CD4-positive, alpha-beta T cell treated with Interleukin-4 for 4 hours (primary cell): ENCODE data around the gene TCIRG1.

Experiments
- DNase-seq: peaks from one replicate; pipeline ENCODE4 v3.0.0-alpha.2; 2020

Gene TCIRG1

DNA sequence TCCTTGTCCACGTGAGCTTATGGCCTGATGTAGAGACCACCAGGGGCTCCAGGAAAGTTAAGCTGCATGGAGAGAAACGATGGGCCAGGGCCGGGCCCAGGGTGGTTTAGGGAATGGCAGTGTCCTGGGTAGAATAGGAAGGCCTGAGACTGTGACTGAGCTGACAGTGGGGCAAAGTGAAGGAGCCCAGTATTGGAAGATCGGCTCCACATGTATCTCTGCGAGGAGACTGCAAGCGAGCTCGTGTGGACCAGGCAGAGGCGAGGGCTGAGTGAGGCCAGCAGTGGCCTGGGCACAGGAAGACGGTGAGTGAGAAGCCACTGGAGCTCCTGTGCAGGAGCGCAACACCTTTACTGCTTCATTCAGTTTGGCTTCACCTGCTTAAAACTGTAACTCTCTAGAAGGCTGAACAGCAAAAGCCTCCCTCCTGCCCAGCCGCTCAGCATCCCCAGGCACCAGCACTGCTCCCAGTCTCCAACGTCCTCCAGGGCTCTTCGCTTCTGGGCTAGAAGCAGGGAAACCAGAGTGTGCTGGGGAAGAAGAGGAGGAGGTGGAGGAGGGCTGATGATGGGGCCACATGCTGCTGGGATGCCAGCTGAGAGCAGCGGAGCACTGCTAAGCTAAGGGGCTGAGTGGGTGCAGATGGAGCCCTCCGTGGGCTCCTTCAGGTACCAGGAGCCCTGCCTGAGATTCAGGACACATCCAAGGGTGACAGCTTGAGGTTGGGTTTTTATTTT is 13.5 kb downstream of the TCIRG1 start:
- no peak for DNase-seq

DNA sequence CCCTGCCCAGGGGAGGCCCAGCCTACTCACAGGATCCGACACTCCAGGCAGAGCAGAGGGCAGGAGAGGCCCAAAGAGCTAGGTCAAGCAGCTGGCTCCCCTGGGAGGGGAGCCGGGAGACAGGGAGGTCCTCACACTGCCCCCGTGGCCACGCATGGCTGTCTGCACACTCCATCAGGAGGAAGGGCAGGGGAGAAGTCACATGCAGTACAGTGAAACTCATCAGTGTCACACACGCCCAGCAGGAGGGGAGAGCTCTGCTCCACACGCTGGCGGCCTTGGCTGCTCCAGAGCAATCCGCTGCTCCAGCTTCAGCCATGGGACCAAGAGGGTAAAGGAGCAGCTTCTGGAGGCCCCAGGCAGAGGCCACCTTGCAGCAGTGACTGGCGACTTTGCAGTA is 14.3 kb downstream of the TCIRG1 start:
- DNase-seq, result no peak

GRCh38 chr11:68053981-68054812 is 15.4 kb downstream of the TCIRG1 start:
- no peak for DNase-seq

- no peak for DNase-seq
Observed at GRCh38 chr11:68056317-68057285, 17.8 kb downstream of the TCIRG1 start.

GRCh38 chr11:68057807-68058206 is 19.0 kb downstream of the TCIRG1 start:
- DNase-seq, result no peak

DNA sequence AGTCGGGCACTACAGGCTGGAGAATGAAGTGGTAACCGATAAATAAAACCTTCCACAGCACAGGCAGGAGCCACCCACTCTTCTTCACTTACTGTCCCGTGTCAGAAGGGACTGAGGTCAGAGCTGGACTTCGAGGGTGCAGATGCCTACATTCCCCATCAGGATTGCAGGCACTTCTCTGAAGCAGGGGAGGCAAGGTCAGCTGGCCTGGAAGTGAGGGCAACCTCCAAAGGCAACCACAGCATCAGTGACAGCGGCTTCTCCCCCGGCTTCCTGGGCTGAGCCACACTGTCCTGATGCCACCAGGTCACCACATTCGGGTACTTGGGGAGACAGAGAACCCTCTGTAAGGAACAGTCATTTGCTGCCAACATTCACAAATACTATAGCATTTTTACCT is 22.7 kb downstream of the TCIRG1 start:
- no peak for DNase-seq

DNA sequence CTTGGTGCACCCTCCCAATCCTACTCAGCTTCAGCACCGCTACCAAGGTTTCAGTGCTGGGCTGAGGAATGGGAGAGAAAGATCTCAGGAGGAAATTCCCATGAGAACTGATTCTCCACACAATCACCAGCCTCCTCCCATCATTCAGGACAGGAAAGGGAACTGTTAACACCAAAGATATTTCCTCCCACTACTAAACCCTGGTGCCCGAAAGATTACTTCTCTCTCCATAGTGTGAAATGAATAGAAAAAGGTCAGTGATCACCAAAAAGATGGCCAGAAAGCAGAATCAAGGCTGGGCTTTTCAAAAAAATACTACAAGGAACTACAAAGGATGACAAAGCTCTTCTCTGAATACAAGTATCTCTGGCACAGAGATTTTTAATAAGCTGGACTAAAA is 26.1 kb downstream of the TCIRG1 start:
- DNase-seq, result no peak

GRCh38 chr11:68065841-68066240 is 27.0 kb downstream of the TCIRG1 start:
- no peak for DNase-seq

GRCh38 chr11:68066742-68067141 is 27.9 kb downstream of the TCIRG1 start:
- DNase-seq, result no peak

DNA sequence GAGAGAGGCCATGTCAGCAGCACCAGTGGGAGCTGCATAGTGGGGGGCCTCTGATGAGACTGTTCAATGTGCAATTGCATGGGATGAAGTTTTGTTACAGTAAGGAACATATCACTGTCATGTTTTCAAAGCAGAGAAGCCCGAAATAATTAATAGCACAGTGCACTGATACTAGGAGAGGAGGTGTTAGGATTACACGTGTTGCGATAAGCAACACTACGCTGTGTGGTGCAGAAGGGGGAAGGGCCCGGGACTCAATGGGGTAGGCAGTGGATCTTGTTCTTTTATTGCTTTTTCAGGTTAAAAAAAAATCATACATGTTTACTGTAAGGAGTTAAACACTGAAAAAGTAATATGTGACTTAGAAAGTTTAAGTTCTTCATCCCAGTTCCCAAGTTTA is 29.2 kb downstream of the TCIRG1 start:
- no peak for DNase-seq

DNA sequence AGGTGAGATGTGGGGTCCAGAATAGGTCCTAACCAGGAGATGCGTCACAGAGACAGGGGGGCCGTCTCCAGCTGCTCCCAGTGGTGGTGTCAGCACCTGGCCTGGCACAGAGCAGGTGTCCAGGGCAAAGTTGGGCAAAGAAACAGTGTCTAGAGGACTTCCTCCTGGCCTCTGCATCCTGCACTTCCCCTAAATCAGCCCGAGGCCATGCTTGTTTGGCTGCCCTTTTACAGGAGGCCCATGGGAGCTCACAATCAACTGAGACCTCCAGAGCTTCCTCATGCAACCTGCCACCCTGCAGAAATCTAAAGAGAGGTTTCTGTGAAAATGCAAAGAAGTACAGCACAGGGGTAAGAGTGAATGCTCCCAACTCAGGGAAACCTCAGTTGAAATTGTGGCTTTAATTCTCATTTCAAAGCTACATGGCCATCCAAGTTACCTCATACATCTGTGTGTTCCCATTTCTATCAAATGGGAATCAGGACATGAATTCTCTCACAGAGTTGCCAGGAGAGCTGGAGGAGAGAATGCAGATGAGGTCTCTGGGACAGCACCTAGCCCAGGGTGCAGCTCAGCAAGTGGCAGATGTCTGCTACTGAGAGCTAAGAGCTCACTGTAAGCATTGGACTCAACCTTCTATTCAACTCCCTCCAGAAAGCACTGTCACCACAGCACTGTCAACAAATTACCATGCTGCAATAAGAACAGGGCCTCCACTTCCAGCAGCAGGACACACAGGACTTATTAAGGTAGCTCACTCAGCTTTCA is 32.6 kb downstream of the TCIRG1 start:
- DNase-seq, result no peak

DNA sequence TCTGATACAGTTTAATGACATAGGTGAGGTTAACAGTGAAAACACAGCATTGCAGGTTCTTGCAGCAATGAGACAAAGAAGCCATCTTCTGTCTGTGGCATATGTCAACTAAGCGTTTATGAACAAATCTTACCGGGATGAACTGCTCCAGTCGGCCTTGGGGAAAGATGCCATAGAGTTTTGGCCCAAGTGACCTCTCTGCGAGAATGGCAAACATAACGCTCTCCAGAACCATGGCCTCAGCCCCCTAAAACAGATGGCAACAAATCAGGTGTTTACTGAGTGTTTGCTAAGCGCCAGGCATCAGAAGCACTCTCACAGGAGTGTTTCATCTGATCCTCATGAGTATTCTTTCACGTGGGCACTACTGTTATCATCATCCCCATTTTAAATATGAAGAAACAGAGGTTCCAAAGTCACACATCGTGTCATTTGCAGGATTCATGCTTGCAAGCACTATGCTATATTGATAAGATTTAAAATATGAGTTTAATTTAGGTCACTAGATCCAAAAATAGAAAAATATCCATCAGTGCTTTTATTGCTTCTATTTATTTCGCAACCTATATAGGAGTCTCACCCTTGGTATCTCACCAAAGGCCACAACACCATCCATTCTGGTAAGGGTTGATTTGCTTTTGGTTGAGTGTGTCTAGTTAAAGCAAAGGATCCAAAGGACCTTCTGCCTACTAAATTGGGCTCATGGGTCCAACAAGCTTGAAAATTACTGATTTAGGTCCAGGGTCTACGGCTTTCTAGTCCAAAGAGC is 35.9 kb downstream of the TCIRG1 start:
- no peak for DNase-seq

- DNase-seq, result no peak
Observed at GRCh38 chr11:68076371-68077042, 37.7 kb downstream of the TCIRG1 start.

DNA sequence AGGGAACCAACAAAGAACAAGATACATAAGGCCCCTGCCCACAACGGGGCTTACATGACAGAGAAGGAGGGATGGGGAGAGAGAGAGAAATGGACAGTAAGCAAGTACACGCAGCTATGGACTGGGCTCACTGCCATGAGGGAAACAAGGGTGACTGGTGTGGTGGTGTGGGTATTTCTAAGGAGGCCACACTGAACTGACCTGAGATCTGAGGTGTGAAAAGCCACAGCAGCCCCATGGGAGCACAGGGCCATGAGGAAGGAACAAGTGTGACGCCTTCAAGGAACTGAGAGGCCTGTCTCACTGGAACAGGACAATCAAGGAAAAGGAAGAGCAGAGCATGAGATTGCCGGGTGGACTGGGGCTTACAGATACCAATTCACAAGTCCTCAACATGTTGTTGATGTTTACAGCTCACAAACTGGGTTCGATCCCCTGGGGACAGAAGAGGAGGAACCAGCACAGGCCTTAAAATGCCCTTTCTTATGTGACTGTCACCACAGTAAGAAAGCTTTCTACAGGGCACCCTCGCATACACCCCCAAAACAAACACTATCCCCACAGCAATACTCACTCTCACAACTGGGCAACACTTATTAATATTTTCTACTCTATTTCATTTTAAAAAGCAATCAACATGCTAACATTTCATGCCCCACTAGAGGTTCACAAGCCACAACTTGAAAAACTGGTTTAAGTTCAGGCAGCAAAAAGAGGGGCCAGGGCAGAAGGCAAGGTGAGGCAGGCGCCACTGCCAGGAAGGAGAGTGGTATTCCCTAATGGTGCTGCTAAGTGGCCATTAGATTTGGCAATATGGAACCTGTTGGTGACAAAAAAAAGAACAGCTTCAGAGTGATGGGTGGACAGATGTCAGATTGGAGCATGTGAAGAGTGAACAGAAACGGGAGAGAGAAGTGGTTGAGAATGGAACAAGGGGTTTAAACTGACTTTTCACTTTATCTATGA is 39.1 kb downstream of the TCIRG1 start:
- no peak for DNase-seq

- DNase-seq, result no peak
Observed at GRCh38 chr11:68080860-68081259, 42.0 kb downstream of the TCIRG1 start.

- DNase-seq, result no peak
Observed at GRCh38 chr11:68081691-68082090, 42.9 kb downstream of the TCIRG1 start.

GRCh38 chr11:68082481-68082880 is 43.7 kb downstream of the TCIRG1 start:
- DNase-seq, result no peak

- no peak for DNase-seq
Observed at GRCh38 chr11:68083517-68083916, 44.7 kb downstream of the TCIRG1 start.

DNA sequence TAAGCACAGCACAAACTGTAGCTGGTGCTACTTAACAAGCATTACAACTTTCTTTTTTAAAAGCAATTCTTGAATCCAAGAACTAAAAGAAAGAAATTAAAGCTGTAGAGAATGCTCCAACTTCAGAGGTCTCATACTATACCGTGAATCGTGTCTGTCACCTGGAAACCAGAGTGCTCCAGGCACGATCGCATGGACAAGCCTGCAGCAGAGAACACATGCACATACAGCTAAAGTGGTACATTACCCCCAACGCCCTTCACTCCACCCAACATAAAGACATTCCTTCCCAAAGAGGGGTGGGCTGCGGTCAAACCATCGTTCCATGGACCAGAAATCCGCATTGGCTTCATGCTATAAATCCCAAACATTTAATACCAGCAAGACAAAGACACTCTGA is 50.9 kb downstream of the TCIRG1 start:
- no peak for DNase-seq

GRCh38 chr11:68090287-68090686 is 51.5 kb downstream of the TCIRG1 start:
- no peak for DNase-seq
